Thyroid gland (tissue), 4 donors: ENCODE data around the gene DOCK6.

Source experiments
- POLR2A ChIP-seq, 2 donors: fragments of 450-650 bp; IDR thresholded peaks; one replicate each; pipeline ENCODE4 v1.6.1; 2017; ENCODE audit warnings: antibody characterized with exemption in 2 of 2, mild to moderate bottlenecking in 2 of 2, moderate library complexity in 1 of 2
- TF ChIP-seq, protein P1 (sequence below), 6 experiments: fragments of 200-600 bp in 3 of 6; fragments of 450-650 bp in 3 of 6; sonication (generic) in 3 of 6; IDR thresholded peaks; one replicate each; pipeline ENCODE4 v1.5.1; 2016 to 2019; ENCODE audit warnings: antibody characterized with exemption in 6 of 6, mild to moderate bottlenecking in 2 of 6, inconsistent platforms in 1 of 6, moderate library complexity in 1 of 6

DNA sequence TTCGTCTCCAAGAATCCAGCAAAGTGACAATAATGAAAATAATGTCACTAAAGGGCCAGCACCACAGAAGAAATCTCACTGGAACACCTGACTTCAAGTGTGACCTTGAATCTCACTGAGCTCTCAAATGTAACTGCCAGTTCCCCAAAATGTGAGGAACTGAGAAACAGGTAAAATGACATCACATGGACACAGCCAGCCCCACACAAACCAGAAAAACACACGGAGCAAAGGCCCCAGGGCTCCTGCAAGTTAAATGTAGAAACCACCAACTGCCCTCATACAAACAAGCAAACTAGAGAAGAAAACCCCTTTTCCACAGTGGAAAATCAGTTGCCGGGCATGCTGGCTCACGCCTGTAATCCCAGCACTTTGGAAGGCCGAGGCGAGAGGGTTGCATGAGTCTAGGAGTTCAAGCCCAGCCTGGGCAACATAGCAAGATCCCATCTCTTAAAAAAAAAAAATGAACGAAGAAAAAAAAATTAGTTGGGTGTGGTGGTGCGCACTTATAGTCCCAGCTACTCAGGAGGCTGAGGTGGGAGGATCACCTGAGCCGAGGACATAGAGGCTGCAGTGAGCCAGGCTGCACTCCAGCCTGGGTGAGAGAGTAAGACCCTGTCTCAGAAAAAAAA, 56.3 kb downstream of the DOCK6 start:
- TF ChIP-seq, protein P1, sequence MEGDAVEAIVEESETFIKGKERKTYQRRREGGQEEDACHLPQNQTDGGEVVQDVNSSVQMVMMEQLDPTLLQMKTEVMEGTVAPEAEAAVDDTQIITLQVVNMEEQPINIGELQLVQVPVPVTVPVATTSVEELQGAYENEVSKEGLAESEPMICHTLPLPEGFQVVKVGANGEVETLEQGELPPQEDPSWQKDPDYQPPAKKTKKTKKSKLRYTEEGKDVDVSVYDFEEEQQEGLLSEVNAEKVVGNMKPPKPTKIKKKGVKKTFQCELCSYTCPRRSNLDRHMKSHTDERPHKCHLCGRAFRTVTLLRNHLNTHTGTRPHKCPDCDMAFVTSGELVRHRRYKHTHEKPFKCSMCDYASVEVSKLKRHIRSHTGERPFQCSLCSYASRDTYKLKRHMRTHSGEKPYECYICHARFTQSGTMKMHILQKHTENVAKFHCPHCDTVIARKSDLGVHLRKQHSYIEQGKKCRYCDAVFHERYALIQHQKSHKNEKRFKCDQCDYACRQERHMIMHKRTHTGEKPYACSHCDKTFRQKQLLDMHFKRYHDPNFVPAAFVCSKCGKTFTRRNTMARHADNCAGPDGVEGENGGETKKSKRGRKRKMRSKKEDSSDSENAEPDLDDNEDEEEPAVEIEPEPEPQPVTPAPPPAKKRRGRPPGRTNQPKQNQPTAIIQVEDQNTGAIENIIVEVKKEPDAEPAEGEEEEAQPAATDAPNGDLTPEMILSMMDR (IDR thresholded peaks at IDR 0.05): no peak
- no peak for TF ChIP-seq POLR2A (IDR thresholded peaks at IDR 0.05)
